Activated CD8-positive, alpha-beta memory T cell treated with anti-CD3 and anti-CD28 coated beads for 1 hour (primary cell): ENCODE data around the gene SRSF11.
"Not testable (repeated sequence)": the region's sequence is repeated elsewhere in the genome, so short reads cannot be mapped to it uniquely, and the experiment has no call there.

ENCODE experiments used
- DNase-seq, 2 donors: peaks; one replicate each; pipeline ENCODE4 v3.0.0-alpha.2; 2020; ENCODE audit warnings: low read depth in 1 of 2; ENCODE audit errors: extremely low read depth in 1 of 2

The SRSF11 gene

GRCh38 chr1:70221238-70222121 lies at the start of gene SRSF11:
TSS of gene SRSF11 (plus strand) at chr1:70221380. CDS start at chr1:70221637, 257 bp downstream.
- peak; percentile 91 to 97 for DNase-seq

- DNase-seq: no peak
Observed at GRCh38 chr1:70171512-70171911, 49.7 kb upstream of the SRSF11 start.

GRCh38 chr1:70185181-70185580 lies 36.0 kb upstream of the SRSF11 start:
- not testable (repeated sequence) for DNase-seq

GRCh38 chr1:70188522-70188921 lies 32.7 kb upstream of the SRSF11 start:
- DNase-seq: no peak

GRCh38 chr1:70190180-70190579 lies 31.0 kb upstream of the SRSF11 start:
- DNase-seq: no peak

- not testable (repeated sequence) for DNase-seq
Observed at GRCh38 chr1:70192446-70192845, 28.7 kb upstream of the SRSF11 start.

GRCh38 chr1:70194601-70195000 lies 26.6 kb upstream of the SRSF11 start:
- DNase-seq: no peak

GRCh38 chr1:70195342-70195741 lies 25.8 kb upstream of the SRSF11 start:
- DNase-seq: no peak

- DNase-seq: no peak
Observed at GRCh38 chr1:70196333-70196732, 24.8 kb upstream of the SRSF11 start.

- DNase-seq: no peak
Observed at GRCh38 chr1:70200065-70200464, 21.1 kb upstream of the SRSF11 start.

GRCh38 chr1:70202173-70202758 lies 18.9 kb upstream of the SRSF11 start:
- no peak for DNase-seq

GRCh38 chr1:70204139-70204538 lies 17.0 kb upstream of the SRSF11 start:
- DNase-seq: no peak

- no peak for DNase-seq
Observed at GRCh38 chr1:70204600-70204999, 16.6 kb upstream of the SRSF11 start.

GRCh38 chr1:70205071-70205433 lies 16.1 kb upstream of the SRSF11 start:
- DNase-seq: no peak

GRCh38 chr1:70205434-70206118 lies 15.6 kb upstream of the SRSF11 start, which contains the start of gene LRRC40:
TSS of gene LRRC40 (minus strand) at chr1:70205579. CDS start at chr1:70205540, 39 bp downstream.
- DNase-seq: peak; percentile 85 to 95

GRCh38 chr1:70206833-70207232 lies 14.3 kb upstream of the SRSF11 start:
- not testable (repeated sequence) for DNase-seq

GRCh38 chr1:70207492-70207891 lies 13.7 kb upstream of the SRSF11 start:
- DNase-seq: no peak

GRCh38 chr1:70208292-70208691 lies 12.9 kb upstream of the SRSF11 start:
- no peak for DNase-seq

- no peak for DNase-seq
Observed at GRCh38 chr1:70210820-70211219, 10.4 kb upstream of the SRSF11 start.

GRCh38 chr1:70211541-70211940 lies 9.6 kb upstream of the SRSF11 start:
- DNase-seq: no peak

GRCh38 chr1:70220015-70220414 lies 1.2 kb upstream of the SRSF11 start:
- DNase-seq: no peak
